HEK293 (cell line): Measurements from ENCODE around the gene LHFPL6.
A peak's percentile ranks its signal among the peaks of the same experiment; 100 is the strongest.

Source experiments
- KLF9 ChIP-seq: fragments of 450-650 bp; formaldehyde crosslinking; IDR thresholded peaks from 2 replicates; pipeline ENCODE4 v1.5.1; 2016; ENCODE audit warnings: missing biosample characterization, missing genetic modification characterization, low read depth
- OSR2 ChIP-seq: fragments of 450-650 bp; formaldehyde crosslinking; IDR thresholded peaks from 2 replicates; pipeline ENCODE4 v1.5.1; 2016; ENCODE audit warnings: missing biosample characterization, missing genetic modification characterization
- SCRT1 ChIP-seq: fragments of 450-650 bp; formaldehyde crosslinking; IDR thresholded peaks from 2 replicates; pipeline ENCODE4 v1.5.1; 2016; ENCODE audit warnings: missing biosample characterization, missing genetic modification characterization, borderline replicate concordance
- SCRT2 ChIP-seq: fragments of 450-650 bp; formaldehyde crosslinking; IDR thresholded peaks from 2 replicates; pipeline ENCODE4 v1.5.1; 2016; ENCODE audit warnings: missing biosample characterization, missing genetic modification characterization
- WT1 ChIP-seq: fragments of 450-650 bp; formaldehyde crosslinking; IDR thresholded peaks from 2 replicates; pipeline ENCODE4 v1.5.1; 2016; ENCODE audit warnings: missing biosample characterization, missing genetic modification characterization
- YY1 ChIP-seq: fragments of 450-650 bp; formaldehyde crosslinking; IDR thresholded peaks from 2 replicates; pipeline ENCODE4 v1.5.1; 2018; ENCODE audit warnings: missing biosample characterization, missing genetic modification characterization
- ZEB2 ChIP-seq: fragments of 450-650 bp; formaldehyde crosslinking; IDR thresholded peaks from 2 replicates; pipeline ENCODE4 v1.5.1; 2016; ENCODE audit warnings: missing biosample characterization, missing genetic modification characterization
- ZIC2 ChIP-seq: fragments of 450-650 bp; formaldehyde crosslinking; IDR thresholded peaks from 2 replicates; pipeline ENCODE4 v1.5.1; 2016; ENCODE audit warnings: missing biosample characterization, missing genetic modification characterization
- ZNF132 ChIP-seq: fragments of 450-650 bp; formaldehyde crosslinking; IDR thresholded peaks from 2 replicates; pipeline ENCODE4 v1.5.1; 2017; ENCODE audit warnings: missing biosample characterization, missing genetic modification characterization, borderline replicate concordance
- ZNF274 ChIP-seq, 2 experiments: fragments of 200-500 bp in 1 of 2; fragments of 450-650 bp in 1 of 2; sonication (Bioruptor generic) in 1 of 2; formaldehyde crosslinking in 1 of 2; IDR thresholded peaks; 2 replicates each; pipeline versions ENCODE4 v1.5.1 to v1.6.1; 2014 to 2016; ENCODE audit warnings: borderline replicate concordance in 1 of 2, inconsistent platforms in 1 of 2, low read length in 1 of 2, missing biosample characterization in 1 of 2, missing genetic modification characterization in 1 of 2
- ZNF366 ChIP-seq: fragments of 450-650 bp; formaldehyde crosslinking; conservative IDR thresholded peaks from 2 replicates; pipeline ENCODE4 v1.5.1; 2016; ENCODE audit warnings: missing biosample characterization, missing genetic modification characterization
- ZNF404 ChIP-seq: fragments of 450-650 bp; formaldehyde crosslinking; IDR thresholded peaks from 2 replicates; pipeline ENCODE4 v1.5.1; 2017; ENCODE audit warnings: missing biosample characterization, missing genetic modification characterization
- ZNF558 ChIP-seq: fragments of 450-650 bp; formaldehyde crosslinking; IDR thresholded peaks from 2 replicates; pipeline ENCODE4 v1.5.1; 2016; ENCODE audit warnings: missing biosample characterization, missing genetic modification characterization
- ZNF561 ChIP-seq: fragments of 450-650 bp; IDR thresholded peaks from 2 replicates; pipeline ENCODE4 v1.5.1; 2018; ENCODE audit warnings: missing biosample characterization, missing genetic modification characterization, borderline replicate concordance
- ZNF596 ChIP-seq: fragments of 450-650 bp; IDR thresholded peaks from 2 replicates; pipeline ENCODE4 v1.5.0; 2018; ENCODE audit warnings: missing biosample characterization, mild to moderate bottlenecking, missing genetic modification characterization, moderate library complexity
- ZNF600 ChIP-seq: fragments of 450-650 bp; formaldehyde crosslinking; IDR thresholded peaks from 2 replicates; pipeline ENCODE4 v1.5.1; 2016; ENCODE audit warnings: missing biosample characterization, missing genetic modification characterization
- ZNF610 ChIP-seq: fragments of 450-650 bp; formaldehyde crosslinking; IDR thresholded peaks from 2 replicates; pipeline ENCODE4 v1.5.1; 2016; ENCODE audit warnings: missing biosample characterization, missing genetic modification characterization, borderline replicate concordance
- ZNF623 ChIP-seq: fragments of 450-650 bp; formaldehyde crosslinking; IDR thresholded peaks from 2 replicates; pipeline ENCODE4 v1.5.1; 2016; ENCODE audit warnings: missing biosample characterization, missing genetic modification characterization
- ZNF658 ChIP-seq: fragments of 450-650 bp; formaldehyde crosslinking; IDR thresholded peaks from 2 replicates; pipeline ENCODE4; 2016; ENCODE audit warnings: missing biosample characterization, missing genetic modification characterization
- ZNF747 ChIP-seq: fragments of 450-650 bp; formaldehyde crosslinking; IDR thresholded peaks from 2 replicates; pipeline ENCODE4 v1.5.1; 2016; ENCODE audit warnings: missing biosample characterization, missing genetic modification characterization
- ZNF843 ChIP-seq: fragments of 450-650 bp; formaldehyde crosslinking; IDR thresholded peaks from 2 replicates; pipeline ENCODE4 v1.5.1; 2016; ENCODE audit warnings: missing biosample characterization, missing genetic modification characterization
- ZSCAN30 ChIP-seq: fragments of 450-650 bp; IDR thresholded peaks from 2 replicates; pipeline ENCODE4 v1.5.1; 2018; ENCODE audit warnings: missing biosample characterization, mild to moderate bottlenecking, missing genetic modification characterization, moderate library complexity
- ZXDB ChIP-seq: fragments of 450-650 bp; formaldehyde crosslinking; IDR thresholded peaks from 2 replicates; pipeline ENCODE4 v1.5.1; 2016; ENCODE audit warnings: missing biosample characterization, missing genetic modification characterization
- TF ChIP-seq, protein P1 (sequence below): fragments of 450-650 bp; formaldehyde crosslinking; IDR thresholded peaks from 2 replicates; pipeline ENCODE4 v1.5.1; 2017; ENCODE audit warnings: missing biosample characterization, missing genetic modification characterization
- TF ChIP-seq, protein P2 (sequence below): fragments of 450-650 bp; formaldehyde crosslinking; IDR thresholded peaks from 2 replicates; pipeline ENCODE4 v1.5.1; 2016; ENCODE audit warnings: missing biosample characterization, missing genetic modification characterization
- TF ChIP-seq, protein P3 (sequence below): fragments of 450-650 bp; formaldehyde crosslinking; conservative IDR thresholded peaks from 2 replicates; pipeline ENCODE4 v1.5.1; 2016; ENCODE audit warnings: low read depth, missing biosample characterization, missing genetic modification characterization
- TF ChIP-seq, protein P4 (sequence below): fragments of 450-650 bp; formaldehyde crosslinking; IDR thresholded peaks from 2 replicates; pipeline ENCODE4 v1.5.1; 2017; ENCODE audit warnings: missing biosample characterization, missing genetic modification characterization
- TF ChIP-seq, protein P5 (sequence below): fragments of 450-650 bp; IDR thresholded peaks from 2 replicates; pipeline ENCODE4 v1.5.1; 2018; ENCODE audit warnings: missing biosample characterization, mild to moderate bottlenecking, missing genetic modification characterization
- TF ChIP-seq, protein P6 (sequence below): fragments of 450-650 bp; formaldehyde crosslinking; IDR thresholded peaks from 2 replicates; pipeline ENCODE4 v1.5.1; 2016; ENCODE audit warnings: missing biosample characterization, missing genetic modification characterization

LHFPL6 gene

DNA sequence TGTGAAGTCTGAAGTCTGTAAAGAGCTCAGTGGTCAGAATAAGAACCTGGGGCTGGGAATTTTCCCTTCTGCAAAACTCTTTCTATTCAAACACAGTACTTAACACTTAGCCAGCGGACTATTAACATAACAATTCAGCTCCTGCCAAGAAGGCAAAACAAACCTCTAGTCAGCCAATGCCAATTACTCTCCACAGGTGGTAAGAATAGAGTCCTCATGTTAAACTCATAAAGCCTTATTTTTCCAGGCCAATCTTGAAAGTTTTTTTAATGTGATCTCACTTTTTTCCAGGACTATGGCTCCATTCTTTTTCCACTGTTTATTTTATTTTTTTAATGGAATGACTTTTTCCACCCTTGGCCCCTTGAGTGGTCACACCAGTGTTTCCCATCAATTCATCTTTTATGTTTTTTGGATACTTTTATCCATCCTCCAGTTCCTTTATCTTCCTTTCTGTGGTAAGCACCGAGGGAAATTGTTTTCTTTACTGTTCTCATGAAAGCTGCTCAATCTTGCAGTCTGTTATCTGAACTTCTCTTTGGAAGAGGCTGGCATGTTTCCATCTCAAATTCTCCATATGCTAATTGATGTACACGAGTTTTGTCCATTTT lies 217.3 kb downstream of the LHFPL6 start (continued):
- TF ChIP-seq KLF9 (tag by site-specific recombination) (no peak), ZNF600 (0 out of 2 replicates have a peak, but pooled peaks have one; percentile 14), WT1 (tag by site-specific recombination) (peak; percentile 68), SCRT1 (tag by site-specific recombination) (peak; percentile 91), ZNF658 (tag by site-specific recombination) (no peak), ZNF843 (tag by site-specific recombination) (peak; percentile 98), ZNF366 (peak; percentile 65), ZNF596 (tag by site-specific recombination) (peak; percentile 35; the same call in 1 of the 2 replicates), ZNF561 (tag by site-specific recombination) (peak; percentile 89), ZNF610 (tag by site-specific recombination) (peak; percentile 89), YY1 (tag by site-specific recombination) (peak; percentile 30; the same call in 1 of the 2 replicates), ZNF274 (IDR thresholded peaks at IDR 0.05; ENCODE audit: low read length) (no peak), ZNF274 (tag by site-specific recombination; IDR thresholded peaks at IDR 0.05; ENCODE audit: borderline replicate concordance) (no peak), ZIC2 (peak; percentile 78), ZXDB (tag by site-specific recombination) (peak; percentile 98), ZSCAN30 (peak; percentile 97), ZNF132 (tag by site-specific recombination) (no peak), SCRT2 (tag by site-specific recombination) (peak; percentile 84), OSR2 (tag by site-specific recombination) (peak; percentile 95), ZNF747 (tag by site-specific recombination) (no peak), ZNF558 (tag by site-specific recombination) (peak; percentile 27; the same call in 1 of the 2 replicates), ZNF404 (no peak), ZEB2 (tag by site-specific recombination) (peak; percentile 73; the same call in 1 of the 2 replicates), ZNF623 (tag by site-specific recombination) (no peak)
- TF ChIP-seq, protein P1, sequence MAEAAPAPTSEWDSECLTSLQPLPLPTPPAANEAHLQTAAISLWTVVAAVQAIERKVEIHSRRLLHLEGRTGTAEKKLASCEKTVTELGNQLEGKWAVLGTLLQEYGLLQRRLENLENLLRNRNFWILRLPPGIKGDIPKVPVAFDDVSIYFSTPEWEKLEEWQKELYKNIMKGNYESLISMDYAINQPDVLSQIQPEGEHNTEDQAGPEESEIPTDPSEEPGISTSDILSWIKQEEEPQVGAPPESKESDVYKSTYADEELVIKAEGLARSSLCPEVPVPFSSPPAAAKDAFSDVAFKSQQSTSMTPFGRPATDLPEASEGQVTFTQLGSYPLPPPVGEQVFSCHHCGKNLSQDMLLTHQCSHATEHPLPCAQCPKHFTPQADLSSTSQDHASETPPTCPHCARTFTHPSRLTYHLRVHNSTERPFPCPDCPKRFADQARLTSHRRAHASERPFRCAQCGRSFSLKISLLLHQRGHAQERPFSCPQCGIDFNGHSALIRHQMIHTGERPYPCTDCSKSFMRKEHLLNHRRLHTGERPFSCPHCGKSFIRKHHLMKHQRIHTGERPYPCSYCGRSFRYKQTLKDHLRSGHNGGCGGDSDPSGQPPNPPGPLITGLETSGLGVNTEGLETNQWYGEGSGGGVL (tag by site-specific recombination): no peak
- TF ChIP-seq, protein P2, sequence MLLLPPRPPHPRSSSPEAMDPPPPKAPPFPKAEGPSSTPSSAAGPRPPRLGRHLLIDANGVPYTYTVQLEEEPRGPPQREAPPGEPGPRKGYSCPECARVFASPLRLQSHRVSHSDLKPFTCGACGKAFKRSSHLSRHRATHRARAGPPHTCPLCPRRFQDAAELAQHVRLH (tag by site-specific recombination): peak; percentile 89
- TF ChIP-seq, protein P3, sequence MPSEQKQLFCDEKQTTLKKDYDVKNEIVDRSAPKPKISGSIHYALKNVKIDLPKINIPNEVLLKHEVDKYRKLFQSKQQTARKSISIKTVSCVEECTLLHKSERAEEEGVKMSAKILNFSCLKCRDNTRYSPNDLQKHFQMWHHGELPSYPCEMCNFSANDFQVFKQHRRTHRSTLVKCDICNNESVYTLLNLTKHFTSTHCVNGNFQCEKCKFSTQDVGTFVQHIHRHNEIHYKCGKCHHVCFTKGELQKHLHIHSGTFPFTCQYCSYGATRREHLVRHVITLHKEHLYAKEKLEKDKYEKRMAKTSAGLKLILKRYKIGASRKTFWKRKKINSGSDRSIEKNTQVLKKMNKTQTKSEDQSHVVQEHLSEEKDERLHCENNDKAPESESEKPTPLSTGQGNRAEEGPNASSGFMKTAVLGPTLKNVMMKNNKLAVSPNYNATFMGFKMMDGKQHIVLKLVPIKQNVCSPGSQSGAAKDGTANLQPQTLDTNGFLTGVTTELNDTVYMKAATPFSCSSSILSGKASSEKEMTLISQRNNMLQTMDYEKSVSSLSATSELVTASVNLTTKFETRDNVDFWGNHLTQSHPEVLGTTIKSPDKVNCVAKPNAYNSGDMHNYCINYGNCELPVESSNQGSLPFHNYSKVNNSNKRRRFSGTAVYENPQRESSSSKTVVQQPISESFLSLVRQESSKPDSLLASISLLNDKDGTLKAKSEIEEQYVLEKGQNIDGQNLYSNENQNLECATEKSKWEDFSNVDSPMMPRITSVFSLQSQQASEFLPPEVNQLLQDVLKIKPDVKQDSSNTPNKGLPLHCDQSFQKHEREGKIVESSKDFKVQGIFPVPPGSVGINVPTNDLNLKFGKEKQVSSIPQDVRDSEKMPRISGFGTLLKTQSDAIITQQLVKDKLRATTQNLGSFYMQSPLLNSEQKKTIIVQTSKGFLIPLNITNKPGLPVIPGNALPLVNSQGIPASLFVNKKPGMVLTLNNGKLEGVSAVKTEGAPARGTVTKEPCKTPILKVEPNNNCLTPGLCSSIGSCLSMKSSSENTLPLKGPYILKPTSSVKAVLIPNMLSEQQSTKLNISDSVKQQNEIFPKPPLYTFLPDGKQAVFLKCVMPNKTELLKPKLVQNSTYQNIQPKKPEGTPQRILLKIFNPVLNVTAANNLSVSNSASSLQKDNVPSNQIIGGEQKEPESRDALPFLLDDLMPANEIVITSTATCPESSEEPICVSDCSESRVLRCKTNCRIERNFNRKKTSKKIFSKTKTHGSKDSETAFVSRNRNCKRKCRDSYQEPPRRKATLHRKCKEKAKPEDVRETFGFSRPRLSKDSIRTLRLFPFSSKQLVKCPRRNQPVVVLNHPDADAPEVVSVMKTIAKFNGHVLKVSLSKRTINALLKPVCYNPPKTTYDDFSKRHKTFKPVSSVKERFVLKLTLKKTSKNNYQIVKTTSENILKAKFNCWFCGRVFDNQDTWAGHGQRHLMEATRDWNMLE (tag by site-specific recombination): no peak; the same call in 1 of the 2 replicates
- TF ChIP-seq, protein P4, sequence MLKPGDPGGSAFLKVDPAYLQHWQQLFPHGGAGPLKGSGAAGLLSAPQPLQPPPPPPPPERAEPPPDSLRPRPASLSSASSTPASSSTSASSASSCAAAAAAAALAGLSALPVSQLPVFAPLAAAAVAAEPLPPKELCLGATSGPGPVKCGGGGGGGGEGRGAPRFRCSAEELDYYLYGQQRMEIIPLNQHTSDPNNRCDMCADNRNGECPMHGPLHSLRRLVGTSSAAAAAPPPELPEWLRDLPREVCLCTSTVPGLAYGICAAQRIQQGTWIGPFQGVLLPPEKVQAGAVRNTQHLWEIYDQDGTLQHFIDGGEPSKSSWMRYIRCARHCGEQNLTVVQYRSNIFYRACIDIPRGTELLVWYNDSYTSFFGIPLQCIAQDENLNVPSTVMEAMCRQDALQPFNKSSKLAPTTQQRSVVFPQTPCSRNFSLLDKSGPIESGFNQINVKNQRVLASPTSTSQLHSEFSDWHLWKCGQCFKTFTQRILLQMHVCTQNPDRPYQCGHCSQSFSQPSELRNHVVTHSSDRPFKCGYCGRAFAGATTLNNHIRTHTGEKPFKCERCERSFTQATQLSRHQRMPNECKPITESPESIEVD (tag by site-specific recombination): peak; percentile 100
- TF ChIP-seq, protein P5, sequence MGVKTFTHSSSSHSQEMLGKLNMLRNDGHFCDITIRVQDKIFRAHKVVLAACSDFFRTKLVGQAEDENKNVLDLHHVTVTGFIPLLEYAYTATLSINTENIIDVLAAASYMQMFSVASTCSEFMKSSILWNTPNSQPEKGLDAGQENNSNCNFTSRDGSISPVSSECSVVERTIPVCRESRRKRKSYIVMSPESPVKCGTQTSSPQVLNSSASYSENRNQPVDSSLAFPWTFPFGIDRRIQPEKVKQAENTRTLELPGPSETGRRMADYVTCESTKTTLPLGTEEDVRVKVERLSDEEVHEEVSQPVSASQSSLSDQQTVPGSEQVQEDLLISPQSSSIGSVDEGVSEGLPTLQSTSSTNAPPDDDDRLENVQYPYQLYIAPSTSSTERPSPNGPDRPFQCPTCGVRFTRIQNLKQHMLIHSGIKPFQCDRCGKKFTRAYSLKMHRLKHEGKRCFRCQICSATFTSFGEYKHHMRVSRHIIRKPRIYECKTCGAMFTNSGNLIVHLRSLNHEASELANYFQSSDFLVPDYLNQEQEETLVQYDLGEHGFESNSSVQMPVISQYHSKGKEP: peak; percentile 33; the same call in 1 of the 2 replicates
- TF ChIP-seq, protein P6, sequence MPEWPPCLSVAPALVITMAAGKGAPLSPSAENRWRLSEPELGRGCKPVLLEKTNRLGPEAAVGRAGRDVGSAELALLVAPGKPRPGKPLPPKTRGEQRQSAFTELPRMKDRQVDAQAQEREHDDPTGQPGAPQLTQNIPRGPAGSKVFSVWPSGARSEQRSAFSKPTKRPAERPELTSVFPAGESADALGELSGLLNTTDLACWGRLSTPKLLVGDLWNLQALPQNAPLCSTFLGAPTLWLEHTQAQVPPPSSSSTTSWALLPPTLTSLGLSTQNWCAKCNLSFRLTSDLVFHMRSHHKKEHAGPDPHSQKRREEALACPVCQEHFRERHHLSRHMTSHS (tag by site-specific recombination): 0 out of 2 replicates have a peak, but pooled peaks have one; percentile 46
